ENCODE measurements around the gene CNPY1.

Gene CNPY1

DNA sequence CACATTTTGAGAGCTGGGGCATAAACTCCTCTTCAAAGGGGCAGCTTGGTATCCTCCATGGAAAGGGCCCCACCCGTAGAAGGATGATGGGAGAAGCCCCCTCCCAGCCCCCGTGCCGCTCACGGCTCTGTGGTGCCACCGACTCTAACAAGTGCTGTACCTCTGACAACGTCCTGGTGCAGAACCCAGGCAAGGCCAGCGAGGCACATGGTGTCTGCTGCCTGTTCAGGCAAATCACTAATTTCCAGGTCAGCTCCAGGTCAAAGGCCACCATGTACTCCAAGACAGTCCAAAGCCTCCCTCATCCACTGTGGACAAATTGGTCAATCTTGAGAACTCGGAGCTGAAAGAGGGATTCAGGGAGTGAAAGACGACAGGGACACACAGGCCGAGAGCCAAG lies 11.4 kb upstream of the CNPY1 start:
- no peak for DNase-seq

DNA sequence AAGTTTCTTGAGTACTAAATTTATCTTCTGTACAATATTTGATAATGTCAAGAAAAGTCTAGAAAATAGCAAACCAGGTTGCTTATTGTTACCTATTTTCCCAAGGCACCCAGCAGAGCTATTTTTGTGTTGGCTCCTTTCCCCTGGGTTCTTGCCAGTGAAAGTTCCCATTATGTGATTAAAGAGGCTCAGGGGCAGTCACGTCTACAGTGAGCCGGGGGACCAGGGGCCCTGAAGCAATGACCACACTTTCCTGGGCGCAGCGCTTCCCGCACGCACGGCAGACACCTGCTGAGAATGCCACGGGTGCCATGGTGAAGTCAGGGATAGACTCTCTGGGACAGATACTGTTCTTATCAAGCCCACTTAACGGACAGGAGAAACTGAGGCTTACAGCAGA lies 10.4 kb upstream of the CNPY1 start:
- DNase-seq, result no peak

DNA sequence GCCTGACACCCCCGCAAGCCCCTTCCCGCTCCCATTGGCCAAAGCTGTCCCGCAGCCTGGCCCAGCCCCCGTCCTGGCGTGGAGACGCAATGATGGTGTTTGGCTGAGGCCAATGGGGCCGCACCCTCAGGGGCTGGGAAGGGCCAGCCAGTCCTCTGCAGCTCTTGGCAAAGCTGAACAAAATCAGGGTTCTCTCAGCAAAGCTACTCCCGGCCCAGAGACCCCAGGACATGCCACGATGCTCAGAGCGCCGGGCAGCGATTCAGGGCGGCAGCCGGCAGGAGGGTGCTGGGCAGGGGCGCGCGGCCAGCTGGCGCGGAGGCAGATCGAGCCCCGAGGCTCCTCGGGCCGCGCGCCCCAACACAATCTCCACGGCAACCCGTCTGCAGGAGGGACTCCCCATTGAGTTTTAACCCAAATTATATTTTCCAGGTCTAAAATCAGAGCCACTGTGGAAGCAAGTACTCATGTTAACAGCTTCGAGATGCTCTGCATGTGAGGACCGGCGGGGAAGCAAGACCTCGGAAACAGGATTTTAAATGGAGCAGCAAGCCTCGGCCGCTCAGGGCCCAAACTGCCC lies 8.8 kb upstream of the CNPY1 start:
- DNase-seq, result no peak

DNA sequence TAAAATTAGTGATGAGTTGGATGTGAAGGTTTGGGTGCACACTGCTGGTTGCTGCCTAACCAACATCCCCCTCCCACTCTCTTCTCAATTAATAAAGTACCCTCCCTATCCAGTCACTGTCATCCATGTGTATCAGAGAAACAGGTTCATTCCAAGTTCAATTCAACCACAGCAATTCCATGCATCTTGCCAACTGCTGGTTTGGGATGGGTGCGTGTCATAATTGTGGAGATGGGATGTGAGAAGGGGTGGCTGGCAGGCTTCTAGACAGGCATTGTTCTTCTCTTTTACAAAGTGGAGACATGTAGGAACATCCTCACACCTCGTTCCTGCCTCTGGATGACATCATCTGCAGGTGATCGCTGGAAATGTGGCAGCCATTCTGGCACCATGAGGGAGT lies 7.5 kb upstream of the CNPY1 start:
- DNase-seq, result no peak

DNA sequence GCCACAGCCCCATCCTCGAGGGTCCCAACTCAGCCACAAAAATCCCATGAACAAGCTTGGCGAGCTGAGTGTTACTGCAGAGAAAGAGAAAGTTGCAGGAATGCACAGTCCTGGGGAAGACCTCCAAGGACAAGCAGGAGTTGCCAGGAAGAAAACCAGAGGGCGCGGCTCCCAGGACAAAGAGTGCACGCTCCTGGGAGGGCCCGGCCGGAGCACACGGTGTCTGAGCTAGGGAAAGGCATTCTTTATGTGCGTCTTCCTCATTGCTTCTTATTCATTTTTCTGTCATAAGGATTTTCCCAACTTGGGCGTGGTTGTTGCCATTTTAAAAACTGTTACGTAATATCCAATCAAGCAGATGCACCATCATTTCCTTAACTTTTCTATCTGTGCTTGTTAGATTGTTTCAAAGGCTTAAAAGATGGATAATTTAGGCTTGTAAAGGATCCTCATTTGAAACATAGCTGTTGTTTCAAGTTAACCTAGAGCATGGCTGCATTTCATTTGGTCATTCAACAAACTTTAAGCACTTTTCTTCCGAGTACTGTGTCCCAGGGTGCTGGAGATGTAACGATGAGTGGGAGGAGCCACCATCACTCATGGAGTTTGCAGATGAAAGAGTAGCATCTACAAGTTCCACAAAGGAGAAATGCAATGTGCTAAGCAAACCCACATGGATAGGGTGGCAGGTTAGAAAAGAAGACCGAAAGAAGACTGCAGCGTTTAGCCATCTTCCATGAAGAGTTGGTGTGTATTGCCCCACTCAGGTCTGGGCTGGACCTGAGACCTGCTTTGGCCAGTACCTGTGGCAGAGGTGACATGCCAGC lies 5.6 kb upstream of the CNPY1 start:
- no peak for DNase-seq

DNA sequence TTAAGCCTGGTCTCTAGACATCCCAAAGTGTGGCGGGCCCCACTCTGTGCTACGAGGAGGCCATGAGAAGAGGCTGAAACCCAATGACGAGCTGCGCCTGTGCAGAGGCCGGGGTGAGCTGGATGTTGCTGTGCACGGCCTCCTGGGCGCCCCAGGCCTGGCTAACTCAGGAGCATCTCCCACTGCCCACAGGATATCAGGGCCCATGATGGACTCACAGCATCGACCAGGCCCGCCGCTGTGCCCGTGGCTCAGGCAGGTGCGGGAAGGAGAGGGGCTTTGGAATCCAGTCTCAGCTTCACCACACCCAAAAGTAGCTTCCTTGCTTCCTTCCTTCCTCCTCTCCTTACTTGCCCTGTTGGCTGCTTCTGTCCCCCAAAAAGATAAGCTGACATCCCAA lies 4.6 kb upstream of the CNPY1 start:
- no peak for DNase-seq

DNA sequence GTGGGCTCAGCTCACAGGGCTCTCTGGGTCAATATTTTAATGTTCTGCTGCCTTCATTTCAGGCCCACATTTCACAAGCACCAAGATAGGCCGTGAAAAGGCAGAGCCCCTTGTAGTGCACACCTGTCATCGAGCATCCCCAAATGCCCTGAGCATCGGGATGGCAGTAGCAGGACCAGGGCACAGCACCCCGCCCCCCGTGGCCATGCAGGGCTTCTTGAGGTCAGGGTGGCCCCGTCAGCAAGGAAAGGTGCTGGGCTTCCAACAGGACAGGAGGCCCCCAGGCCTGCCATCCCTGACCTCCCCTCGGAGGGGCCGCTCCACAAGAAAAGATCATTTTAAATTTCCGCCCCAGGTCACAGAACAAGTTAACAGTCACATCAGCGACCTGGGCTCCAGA lies 2.9 kb upstream of the CNPY1 start:
- DNase-seq, result no peak

DNA sequence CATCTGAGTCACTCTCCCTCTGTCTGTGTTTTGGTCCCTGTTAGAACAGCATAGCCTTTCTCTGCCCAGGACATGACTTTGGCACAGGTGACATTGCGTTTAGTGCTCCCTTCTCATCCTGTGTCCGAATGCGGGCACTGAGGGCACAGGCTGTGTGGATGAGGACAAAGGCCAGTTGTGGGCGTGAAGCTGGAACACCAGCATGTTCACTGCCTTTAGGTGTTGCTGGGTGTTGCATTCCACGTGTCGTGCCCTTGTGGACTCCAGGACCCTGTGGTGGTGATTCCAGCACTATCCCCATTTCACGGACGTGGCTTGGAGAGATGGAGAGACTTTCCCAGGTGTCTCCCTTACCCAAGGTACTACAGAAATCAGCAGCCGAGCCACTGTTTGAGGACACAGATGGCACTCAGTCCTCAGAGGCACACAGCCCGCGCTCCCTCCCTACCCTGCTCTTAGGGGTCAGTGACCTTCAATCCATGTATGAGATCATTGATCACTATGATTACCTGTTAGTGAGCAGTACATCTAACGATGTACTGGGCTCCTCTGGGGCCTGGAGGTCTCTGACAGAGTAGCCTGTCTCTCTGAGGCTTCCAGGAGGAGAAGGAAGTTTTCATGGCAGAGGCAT lies 917 bp upstream of the CNPY1 start:
- DNase-seq, result no peak

DNA sequence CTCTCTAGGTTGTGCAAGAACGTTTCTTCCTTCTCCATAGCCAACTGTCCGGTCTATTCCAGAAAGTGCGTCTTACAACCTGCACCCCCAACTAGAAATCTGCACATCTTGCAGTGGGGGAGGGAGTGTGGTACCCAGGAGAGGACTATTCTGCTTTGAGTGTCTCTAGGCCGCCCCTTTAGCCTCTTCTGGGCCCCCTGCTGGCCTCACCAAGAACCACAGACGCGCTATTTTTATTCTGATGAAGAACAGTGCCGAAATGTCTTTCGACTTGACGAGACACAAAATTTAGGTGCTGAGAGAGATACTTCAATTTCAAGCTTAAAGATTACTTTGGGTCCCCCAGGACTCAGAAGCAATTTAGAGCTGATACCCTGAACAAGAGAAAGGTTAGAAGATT lies 1.0 kb downstream of the CNPY1 start:
- DNase-seq, result no peak

DNA sequence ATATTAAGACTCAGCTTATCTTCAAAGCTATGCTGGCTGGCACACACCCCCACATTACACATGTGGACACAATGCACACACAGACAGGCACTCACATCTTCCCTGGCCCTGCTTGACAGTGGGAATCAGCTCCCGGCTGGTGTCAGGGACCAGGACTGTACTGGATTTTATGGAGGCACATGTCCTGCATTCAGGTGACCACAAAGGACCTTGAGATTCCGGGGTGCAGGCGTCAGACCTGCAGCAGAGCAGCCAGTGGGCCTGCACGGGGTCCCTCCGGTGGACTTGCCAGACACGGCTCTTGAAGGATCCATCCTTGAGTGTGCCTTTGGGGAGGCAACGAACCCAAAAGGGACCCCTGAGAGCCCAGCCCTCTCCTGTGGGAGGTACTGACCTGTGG lies 1.9 kb downstream of the CNPY1 start:
- DNase-seq, result no peak

DNA sequence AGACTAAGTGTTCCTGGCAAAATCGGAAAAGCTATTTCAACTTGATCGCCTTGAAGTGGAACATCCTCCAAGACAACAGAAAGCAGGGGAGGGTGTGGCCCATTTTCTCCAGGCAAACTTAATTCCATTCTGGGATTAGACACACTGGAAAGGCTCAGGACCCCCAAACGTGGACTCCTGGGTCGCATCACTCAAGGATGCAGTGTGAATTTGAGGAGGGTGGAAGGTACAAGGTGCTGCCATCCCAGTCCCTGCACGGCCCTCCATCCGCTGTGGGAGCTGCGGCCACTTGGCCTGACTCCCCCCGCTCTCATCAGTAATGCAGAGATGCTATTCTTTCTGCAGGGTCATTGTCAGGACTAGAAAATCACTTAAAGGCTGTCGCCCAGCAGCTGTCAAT lies 2.4 kb downstream of the CNPY1 start:
- DNase-seq, result no peak

DNA sequence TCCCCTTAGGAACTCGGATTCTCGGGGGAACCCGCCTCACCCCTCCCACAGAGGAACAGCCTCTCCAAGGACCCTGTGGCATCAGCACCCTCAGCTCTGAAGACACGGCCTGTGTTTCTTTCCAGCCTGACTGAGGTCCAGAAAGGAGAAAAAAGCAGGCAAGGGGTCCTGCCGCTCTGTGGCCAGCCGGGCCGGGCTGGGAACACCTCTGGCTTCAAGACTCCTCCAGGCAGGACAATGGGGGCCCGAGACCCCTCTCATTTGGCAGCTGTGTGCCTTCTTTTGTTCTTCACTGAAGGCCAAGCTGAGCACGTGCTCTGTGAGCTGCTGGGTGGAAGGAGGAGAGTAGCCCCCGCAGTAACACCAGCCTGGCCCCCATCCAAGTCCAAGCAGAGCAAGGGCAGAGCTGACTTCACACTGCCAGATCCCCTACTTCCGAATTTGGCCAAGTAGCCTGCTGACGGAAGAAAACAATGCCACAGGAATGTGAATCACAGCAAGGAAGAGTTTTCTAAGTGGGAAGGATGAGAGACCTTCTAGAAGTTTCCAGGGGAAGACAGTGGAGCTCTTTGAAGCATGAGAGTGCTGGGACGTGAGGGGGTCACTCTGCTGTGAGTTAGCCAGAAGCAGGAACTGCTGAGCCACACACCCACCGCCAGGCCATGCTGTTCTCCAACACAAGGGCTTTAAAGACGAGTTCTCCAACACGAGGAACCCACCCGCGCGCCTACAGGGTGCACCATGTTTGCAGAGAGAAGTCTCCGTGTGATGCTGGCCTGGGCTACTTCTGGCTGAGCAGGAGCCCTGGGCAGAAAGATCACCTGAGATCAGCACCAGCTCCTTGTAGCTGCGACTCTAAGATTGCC lies 3.1 kb downstream of the CNPY1 start:
- DNase-seq, result no peak

DNA sequence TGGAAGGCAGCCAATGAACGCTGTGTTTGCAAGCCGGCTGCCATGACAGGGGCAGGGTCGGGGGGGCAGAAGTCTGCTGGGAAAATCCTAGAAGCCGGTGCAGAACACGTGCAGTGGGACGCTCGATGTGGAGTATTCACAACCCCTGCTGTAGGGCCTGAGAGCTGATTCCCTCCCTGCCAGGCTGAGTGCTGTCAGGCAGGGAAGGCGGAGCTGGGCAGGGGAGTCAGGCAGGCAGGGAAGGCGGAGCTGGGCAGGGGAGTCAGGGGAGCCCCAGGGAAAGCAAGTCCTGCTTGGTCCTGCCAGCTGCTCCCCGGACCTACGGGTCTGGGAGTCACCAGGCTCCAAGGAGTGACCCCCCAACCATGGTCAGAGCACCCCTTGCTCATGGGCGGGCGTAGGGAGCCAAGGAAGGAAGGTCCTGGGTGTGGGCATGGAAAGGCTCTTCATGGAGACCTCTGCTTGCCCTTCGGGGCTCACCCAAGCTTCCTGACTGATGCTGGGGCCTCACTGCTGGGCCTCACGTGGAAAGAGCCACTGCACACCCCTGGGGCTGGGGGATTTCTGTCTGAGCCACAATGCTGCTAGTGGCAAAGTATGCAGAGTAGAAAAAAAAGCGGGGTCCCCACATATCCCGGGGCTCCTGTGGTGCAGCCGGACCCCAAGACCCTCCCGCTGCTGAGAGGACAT lies 4.2 kb downstream of the CNPY1 start:
- no peak for DNase-seq

DNA sequence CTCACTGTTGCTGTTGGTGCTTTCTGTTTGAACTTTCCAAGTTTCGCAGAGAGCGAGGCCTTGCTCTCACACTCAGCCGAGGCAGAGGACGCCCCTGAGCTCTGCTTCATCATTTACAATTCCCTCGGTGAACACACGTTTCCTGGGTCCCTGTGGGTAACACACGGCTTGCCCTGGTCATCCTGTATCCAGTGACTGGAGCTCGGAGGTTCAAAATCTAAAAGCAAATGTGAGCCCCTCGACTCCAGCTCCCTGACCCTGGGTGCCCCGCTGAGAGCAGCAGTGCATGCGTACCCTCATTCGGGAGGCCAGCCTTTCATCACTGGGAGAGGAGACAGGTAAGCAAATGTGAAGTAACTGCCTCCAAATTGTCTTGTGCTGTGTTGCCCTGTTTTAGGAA lies 5.8 kb downstream of the CNPY1 start:
- no peak for DNase-seq

DNA sequence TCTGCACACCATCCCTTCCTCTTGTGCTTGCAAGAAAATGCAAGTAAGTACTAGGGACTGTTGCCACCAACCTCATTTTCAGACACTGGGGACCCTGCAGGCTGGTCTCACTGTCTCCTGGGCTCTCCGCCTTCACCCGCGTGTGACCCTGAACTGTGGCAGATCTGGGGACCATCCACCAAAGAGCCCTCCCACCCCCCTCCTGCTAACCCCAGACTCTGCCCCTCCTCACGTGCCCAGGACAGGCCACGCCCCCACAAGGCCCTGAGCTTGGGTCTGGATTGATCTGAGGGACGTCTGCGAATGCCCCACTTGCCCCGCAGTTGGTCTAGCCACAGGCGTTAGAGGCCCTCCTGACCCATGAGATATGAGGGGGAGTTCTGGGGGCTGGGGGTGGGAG lies 8.1 kb downstream of the CNPY1 start:
- DNase-seq, result no peak

DNA sequence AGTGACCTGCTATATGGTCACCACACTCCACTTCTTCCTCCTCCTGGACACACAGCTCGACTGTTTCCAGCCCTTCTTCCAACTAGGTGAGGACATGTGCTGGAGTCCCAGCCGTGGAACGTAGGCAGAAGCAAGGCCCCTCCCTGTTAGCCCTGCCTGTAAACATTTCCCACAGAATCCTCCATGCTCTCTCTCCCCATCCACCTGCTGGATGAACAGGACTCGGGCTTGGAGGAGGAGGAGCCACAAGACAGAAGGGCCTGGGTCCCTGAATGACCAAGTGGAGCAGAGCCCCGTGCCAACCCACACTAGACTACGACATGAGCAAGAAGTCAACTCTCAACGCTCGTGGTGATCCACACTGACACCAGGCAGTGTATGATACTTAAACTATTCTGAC lies 9.9 kb downstream of the CNPY1 start:
- DNase-seq, result no peak

DNA sequence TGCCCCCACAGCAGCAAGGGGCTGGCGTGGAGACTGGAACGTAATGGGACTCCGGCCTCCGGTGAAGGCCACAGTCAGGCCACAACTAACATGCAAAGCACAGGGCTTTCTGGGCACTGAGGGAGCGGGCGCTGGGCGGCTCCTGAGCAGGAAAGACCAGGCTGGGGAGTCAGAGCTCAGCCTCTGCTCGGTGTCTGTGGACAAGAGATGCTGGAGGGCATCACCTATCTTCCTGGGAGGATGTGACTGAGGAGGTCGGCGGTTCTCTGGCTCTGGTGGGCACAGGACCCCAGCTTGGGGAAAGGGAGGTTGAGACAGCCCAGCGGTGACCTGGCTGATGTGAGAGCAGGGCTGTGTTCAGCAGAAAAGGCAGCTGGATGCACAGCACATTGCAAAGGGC lies 11.7 kb downstream of the CNPY1 start:
- no peak for DNase-seq

DNA sequence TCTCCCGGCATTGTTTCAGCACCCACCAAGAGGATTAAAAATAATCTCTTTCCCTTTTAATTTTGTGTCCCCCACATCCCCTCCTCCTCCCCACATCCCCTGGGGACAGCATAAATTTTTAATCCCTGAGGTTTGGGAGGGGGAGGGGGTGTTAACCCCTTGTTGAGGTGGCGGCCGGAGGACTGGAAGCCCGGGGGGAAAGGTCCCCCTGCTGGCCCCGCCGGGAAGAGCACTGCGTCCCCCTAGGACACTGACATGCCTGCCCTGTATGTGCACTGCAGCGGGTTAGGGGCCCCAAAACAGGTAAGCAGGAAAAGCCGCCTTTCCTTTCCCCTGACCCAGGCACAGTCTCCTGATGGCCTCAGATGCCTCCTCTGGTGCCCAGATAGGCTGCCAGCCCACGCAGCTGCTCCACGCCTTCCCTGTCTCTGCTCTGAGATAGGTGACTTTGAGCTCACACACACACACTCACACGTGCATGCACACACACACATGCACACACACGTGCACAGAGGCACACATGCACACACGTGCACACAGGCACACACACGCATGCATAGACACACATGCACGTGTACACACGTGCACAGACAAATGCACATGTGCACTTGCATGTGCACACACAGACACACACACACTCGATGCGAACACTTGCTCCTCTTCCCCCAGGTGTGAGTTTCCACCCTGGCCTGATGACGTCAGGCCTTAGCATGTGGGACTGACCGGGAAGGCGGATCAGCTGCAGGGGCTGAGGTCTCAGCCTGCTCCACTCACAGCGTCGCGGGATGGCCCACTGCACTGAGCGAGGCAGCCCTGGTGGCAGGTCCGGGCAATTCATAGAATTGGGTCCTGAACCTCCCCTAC lies 12.3 kb downstream of the CNPY1 start:
- no peak for DNase-seq

DNA sequence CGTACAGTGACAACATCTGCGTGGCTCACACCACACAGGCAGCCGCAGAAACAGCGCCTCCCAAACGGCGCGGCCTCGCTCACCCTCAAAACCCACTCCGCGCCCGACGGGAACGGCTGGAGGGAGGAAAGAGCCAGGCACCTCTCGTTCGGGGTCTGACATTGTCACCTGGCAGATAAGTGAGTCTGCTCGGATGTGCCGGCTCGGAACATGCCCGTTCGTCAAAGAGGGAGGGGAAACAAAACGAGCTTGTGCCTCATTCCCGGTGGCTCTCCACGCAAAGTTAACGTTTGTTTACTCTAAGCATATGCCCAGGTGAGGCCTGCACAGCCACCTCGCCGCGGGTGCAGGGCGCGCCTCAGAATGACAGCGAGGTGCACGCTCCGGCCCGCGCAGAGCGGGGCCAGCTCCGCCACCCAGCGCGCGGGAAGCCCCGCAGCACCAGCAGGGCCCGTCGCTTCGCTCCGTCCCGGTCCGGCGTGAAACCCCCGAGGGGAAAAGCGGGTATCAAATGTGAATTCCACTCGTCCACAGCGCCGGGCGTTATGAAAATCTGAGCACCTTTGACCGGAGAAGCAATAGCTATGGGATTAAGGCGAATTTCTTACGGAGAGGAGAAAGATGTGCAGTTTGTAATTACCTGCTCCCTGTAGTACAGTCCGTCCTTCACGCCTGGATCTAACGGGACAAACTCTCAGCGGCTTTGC lies 13.1 kb downstream of the CNPY1 start:
- DNase-seq, result peak; percentile 25

DNA sequence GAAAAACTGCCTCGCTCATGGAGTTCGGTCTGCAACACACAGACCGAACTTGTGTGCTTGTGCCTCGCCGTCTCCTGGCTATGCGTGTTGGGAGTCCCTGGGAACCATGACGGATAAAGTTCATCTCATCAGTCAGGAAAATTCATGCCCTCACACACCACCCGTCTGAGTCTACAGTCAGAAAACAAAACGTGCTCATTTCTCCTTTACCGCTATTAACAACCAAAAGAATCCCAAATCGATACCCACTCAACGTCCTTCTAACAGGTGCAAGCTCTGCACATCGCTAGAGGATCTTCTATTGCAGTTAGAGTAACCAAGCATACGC lies 13.6 kb downstream of the CNPY1 start:
- DNase-seq, result no peak

DNA sequence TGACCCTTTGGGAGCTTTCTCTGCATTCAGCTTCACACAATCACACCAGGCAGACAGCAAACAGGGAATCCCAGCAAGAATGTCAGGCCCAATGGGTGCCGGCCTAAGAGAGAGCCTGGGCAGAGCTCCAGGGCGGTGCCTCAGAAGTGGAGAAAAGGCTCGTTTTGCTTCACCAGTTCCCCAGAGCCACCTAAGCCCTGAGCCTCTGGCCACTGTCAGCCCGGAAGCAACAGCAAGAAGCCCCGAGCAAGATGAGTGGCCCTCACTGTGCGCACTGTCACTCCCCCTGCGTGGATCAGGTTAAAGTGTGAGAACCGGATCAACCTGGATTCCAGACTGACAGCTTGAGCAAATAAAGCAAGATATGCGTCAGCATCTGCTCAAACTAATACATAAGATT lies 14.7 kb downstream of the CNPY1 start:
- no peak for DNase-seq

All from NCI-H1105 treated with DMSO at 0.1 percent for 48 hours (cell line).